NCI-H446 treated with DMSO at 0.1 percent for 48 hours (cell line): ENCODE results near the gene LRFN5.
"Not testable (repeated sequence)": the region's sequence is repeated elsewhere in the genome, so short reads cannot be mapped to it uniquely, and the experiment has no call there.

Source experiments
- DNase-seq: peaks from one replicate; lab custom pipeline; 2025; lab: John Stamatoyannopoulos, UW

LRFN5 gene

GRCh38 chr14:41636492-41637392, 30.1 kb downstream of the LRFN5 start:
- no peak for DNase-seq

GRCh38 chr14:41641690-41642089, 35.0 kb downstream of the LRFN5 start:
- DNase-seq = no peak

GRCh38 chr14:41642367-41642766, 35.7 kb downstream of the LRFN5 start:
- DNase-seq = peak; percentile 81

GRCh38 chr14:41642789-41643188, 36.1 kb downstream of the LRFN5 start:
- DNase-seq = no peak

GRCh38 chr14:41644606-41645005, 37.9 kb downstream of the LRFN5 start:
- no peak for DNase-seq

- no peak for DNase-seq
These were observed 44.1 kb downstream of the LRFN5 start for GRCh38 chr14:41650802-41651201.

- DNase-seq = no peak
These were observed 47.5 kb downstream of the LRFN5 start for GRCh38 chr14:41654196-41654595.

- DNase-seq = no peak
These were observed 56.2 kb downstream of the LRFN5 start for GRCh38 chr14:41662780-41663472.

GRCh38 chr14:41663473-41663850, 56.8 kb downstream of the LRFN5 start:
- DNase-seq = peak; percentile 98

GRCh38 chr14:41666301-41666700, 59.6 kb downstream of the LRFN5 start:
- DNase-seq = no peak

GRCh38 chr14:41668356-41668755, 61.7 kb downstream of the LRFN5 start:
- peak; percentile 82 for DNase-seq

GRCh38 chr14:41673601-41674000, 66.9 kb downstream of the LRFN5 start:
- DNase-seq = not testable (repeated sequence)

- not testable (repeated sequence) for DNase-seq
These were observed 67.9 kb downstream of the LRFN5 start for GRCh38 chr14:41674511-41674971.

- no peak for DNase-seq
These were observed 92.8 kb downstream of the LRFN5 start for GRCh38 chr14:41699486-41699885.

- DNase-seq = no peak
These were observed 111.9 kb downstream of the LRFN5 start for GRCh38 chr14:41718477-41719166.

- DNase-seq = no peak
These were observed 132.5 kb downstream of the LRFN5 start for GRCh38 chr14:41739203-41739602.

- DNase-seq = no peak
These were observed 136.5 kb downstream of the LRFN5 start for GRCh38 chr14:41743140-41743539.

GRCh38 chr14:41749429-41749828, 142.8 kb downstream of the LRFN5 start:
- no peak for DNase-seq

- not testable (repeated sequence) for DNase-seq
These were observed 143.9 kb downstream of the LRFN5 start for GRCh38 chr14:41750575-41750974.

GRCh38 chr14:41758011-41758665, 151.5 kb downstream of the LRFN5 start:
- DNase-seq = no peak

- DNase-seq = no peak
These were observed 154.5 kb downstream of the LRFN5 start for GRCh38 chr14:41761204-41761603.

GRCh38 chr14:41766772-41767171, 160.1 kb downstream of the LRFN5 start:
- no peak for DNase-seq
